Hematopoietic multipotent progenitor cell treated with erythropoietin and hydrocortisone succinate and interleukin-3 and kit ligand, for 6 days (in vitro differentiated cells): ENCODE results near the gene TBCC.
"Not testable (repeated sequence)": the region's sequence is repeated elsewhere in the genome, so short reads cannot be mapped to it uniquely, and the experiment has no call there.

Experiments
- DNase-seq: peaks from one replicate; pipeline ENCODE4 v3.0.0-alpha.2; 2015

The TBCC gene

GRCh38 chr6:42745640-42746462, at the start of gene TBCC:
TSS of gene TBCC (minus strand) at chr6:42746103. CDS start at chr6:42746073, 30 bp downstream.
- peak; percentile 99 for DNase-seq

GRCh38 chr6:42795651-42796050, 49.7 kb upstream of the TBCC start:
- no peak for DNase-seq

- DNase-seq = no peak
These were observed 45.9 kb upstream of the TBCC start for GRCh38 chr6:42791706-42792320.

GRCh38 chr6:42790549-42791181, 44.8 kb upstream of the TBCC start:
- DNase-seq = peak; percentile 50

- DNase-seq = no peak
These were observed 42.8 kb upstream of the TBCC start for GRCh38 chr6:42788671-42789070.

GRCh38 chr6:42787063-42787472, 41.2 kb upstream of the TBCC start:
- DNase-seq = peak; percentile 23

GRCh38 chr6:42786525-42786985, 40.7 kb upstream of the TBCC start:
- DNase-seq = no peak

- no peak for DNase-seq
These were observed 39.0 kb upstream of the TBCC start for GRCh38 chr6:42784717-42785498.

- peak; percentile 54 for DNase-seq
These were observed 38.2 kb upstream of the TBCC start for GRCh38 chr6:42783876-42784642.

- peak; percentile 87 for DNase-seq
These were observed 37.4 kb upstream of the TBCC start for GRCh38 chr6:42783177-42783875.

- peak; percentile 85 for DNase-seq
These were observed 36.8 kb upstream of the TBCC start for GRCh38 chr6:42782689-42783176.

GRCh38 chr6:42781796-42782688, 36.1 kb upstream of the TBCC start, which contains the start of gene BICRAL:
TSS of gene BICRAL (plus strand) at chr6:42782052. CDS start at chr6:42822023, 39,971 bp downstream.
- DNase-seq = peak; percentile 84

GRCh38 chr6:42781546-42781795, 35.6 kb upstream of the TBCC start:
- DNase-seq = no peak

GRCh38 chr6:42779521-42779920, 33.6 kb upstream of the TBCC start:
- DNase-seq = no peak

- DNase-seq = no peak
These were observed 32.2 kb upstream of the TBCC start for GRCh38 chr6:42778122-42778521.

- DNase-seq = no peak
These were observed 31.4 kb upstream of the TBCC start for GRCh38 chr6:42777126-42777822.

- DNase-seq = not testable (repeated sequence)
These were observed 29.1 kb upstream of the TBCC start for GRCh38 chr6:42774821-42775487.

GRCh38 chr6:42774201-42774600, 28.3 kb upstream of the TBCC start:
- DNase-seq = no peak

- DNase-seq = no peak
These were observed 25.8 kb upstream of the TBCC start for GRCh38 chr6:42771741-42772100.
